ENCODE data around the gene ST6GAL1. TPM values are rescaled to one million over a fixed set of nuclear protein-coding genes. Genes with fewer than 3 reads are reported as not detected.

Gene ST6GAL1
- total and polyA plus RNA-seq, 2 of the 4 experiments (the other 2 are of a cell fraction): 1.4 to 2.9 TPM

DNA sequence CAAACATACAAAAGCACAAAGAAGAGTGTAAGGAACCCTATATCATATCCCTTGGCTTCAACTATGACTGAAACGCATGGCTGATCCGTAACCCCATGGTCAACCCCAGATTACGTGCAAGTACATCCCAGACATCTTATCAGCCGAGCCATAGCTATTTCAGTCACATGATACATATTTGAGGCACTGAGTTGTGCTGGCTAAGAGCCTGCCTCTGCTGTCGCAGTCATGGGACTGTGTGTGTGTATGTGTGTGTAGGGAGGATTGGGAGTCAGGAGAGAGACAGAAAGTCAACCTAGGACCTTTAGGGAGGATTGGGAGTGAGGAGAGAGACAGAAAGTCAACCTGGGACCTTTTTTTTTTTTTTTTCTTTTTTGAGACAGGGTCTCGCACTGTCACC, 8.4 kb downstream of the ST6GAL1 start:
- Histone ChIP-seq H2AK5ac (ENCODE audit: low read depth, low read length) (no peak overlapping the region), H3K36me3 (ENCODE audit: control insufficient read depth, insufficient read depth, low read length) (no peaks in the 10 kb centered on the region), H3K56ac (ENCODE audit: extremely low read depth, insufficient read depth, low read length) (no peak overlapping the region), H3K27ac (ENCODE audit: insufficient read depth, low read length) (no peak overlapping the region), H3K27me3 (ENCODE audit: control insufficient read depth, insufficient read depth, low read length) (peaks cover 1% of the 10 kb centered on the region; the same call in 1 of the 2 replicates), H4K20me1 (ENCODE audit: insufficient read depth, low read length) (no peaks in the 10 kb centered on the region), H3K9ac (ENCODE audit: low read depth, low read length) (no peak overlapping the region), H3K18ac (ENCODE audit: low read depth, low read length) (no peak overlapping the region), H2BK20ac (ENCODE audit: low read depth, low read length) (no peak overlapping the region), H4K5ac (ENCODE audit: low read depth, low read length) (no peak overlapping the region), H3K4me2 (ENCODE audit: low read depth, low read length) (no peak overlapping the region), H2AFZ (replicated peaks; ENCODE audit: low read length, poor library complexity) (no peak overlapping the region), H3K4me3 (ENCODE audit: insufficient read depth, low read depth, low read length) (no peak overlapping the region), H3K4ac (ENCODE audit: low read depth, low read length) (no peak overlapping the region), H3K79me1 (ENCODE audit: low read depth in 1 of 2, low read length in 2 of 2) (no peaks in the 10 kb centered on the region), H3K9me3 (ENCODE audit: control insufficient read depth, insufficient read depth, low read length) (no peaks in the 10 kb centered on the region), H3K23ac (ENCODE audit: low read depth, low read length) (no peak overlapping the region), H4K8ac (ENCODE audit: low read depth in 2 of 2, low read length in 2 of 2) (no peak overlapping the region), H2AK9ac (replicated peaks; ENCODE audit: low read depth, low read length, poor library complexity) (no peak overlapping the region), H3K9me1 (ENCODE audit: insufficient read depth, low read length) (no peaks in the 10 kb centered on the region), H2BK5ac (ENCODE audit: low read depth, low read length, poor library complexity, severe bottlenecking) (no peak overlapping the region), H2BK15ac (ENCODE audit: low read depth, low read length) (no peak overlapping the region), H2BK120ac (ENCODE audit: low read depth, low read length) (no peak overlapping the region), H4K91ac (ENCODE audit: insufficient read depth, low read depth, low read length) (no peak overlapping the region), H3K4me1 (ENCODE audit: control insufficient read depth, insufficient read depth, low read length) (peaks cover 2% of the 10 kb centered on the region; the same call in 1 of the 2 replicates), H3K14ac (replicated peaks; ENCODE audit: low read depth, low read length) (no peak overlapping the region)
- peak; percentile 56 for ATAC-seq (ENCODE audit: low read depth)
- dilution Hi-C loops (cut with HindIII; ENCODE audit: low sequenced_read_pairs, unreplicated experiment): no loop called here
- intact Hi-C loops (cut with micrococcal nuclease): no loop called here
- no CpG with 5 or more reads among the region's 6 CpGs for WGBS, 2 experiments (ENCODE audit: extremely low coverage in 2 of 2, insufficient read length in 1 of 2)
- BruUV-seq (replicated peaks): no TSS peak
- CTCF ChIA-PET: no interaction called here
- POLR2A ChIA-PET (ENCODE audit: unreplicated experiment): no interaction called here
- no peak for TF ChIP-seq NFE2L2 (IDR thresholded peaks at IDR 0.05; ENCODE audit: low read depth, low read length)
- TF ChIP-seq, protein P1, sequence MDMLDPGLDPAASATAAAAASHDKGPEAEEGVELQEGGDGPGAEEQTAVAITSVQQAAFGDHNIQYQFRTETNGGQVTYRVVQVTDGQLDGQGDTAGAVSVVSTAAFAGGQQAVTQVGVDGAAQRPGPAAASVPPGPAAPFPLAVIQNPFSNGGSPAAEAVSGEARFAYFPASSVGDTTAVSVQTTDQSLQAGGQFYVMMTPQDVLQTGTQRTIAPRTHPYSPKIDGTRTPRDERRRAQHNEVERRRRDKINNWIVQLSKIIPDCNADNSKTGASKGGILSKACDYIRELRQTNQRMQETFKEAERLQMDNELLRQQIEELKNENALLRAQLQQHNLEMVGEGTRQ (IDR thresholded peaks at IDR 0.05; ENCODE audit: low read depth, low read length): peak; percentile 23; the same call in 1 of the 2 replicates
- peak; percentile 75 for DNase-seq
- in situ Hi-C loops (cut with MboI; ENCODE audit: low sequenced_read_pairs): no loop called here
